GM19455 (cell line): ENCODE measurements around the gene EPSTI1.
A peak's percentile ranks its signal among the peaks of the same experiment; 100 is the strongest.

Source experiments
- ATAC-seq: cut with Tn5 transposase; IDR thresholded peaks from one replicate; pipeline ENCODE4 v1.9.1; 2021; ENCODE audit not compliant: unreplicated experiment

Gene EPSTI1

GRCh38 chr13:42973581-42973980 lies 18.5 kb downstream of the EPSTI1 start:
- ATAC-seq: no peak

GRCh38 chr13:42971691-42972347 lies 20.2 kb downstream of the EPSTI1 start:
- peak; percentile 35 for ATAC-seq

DNA sequence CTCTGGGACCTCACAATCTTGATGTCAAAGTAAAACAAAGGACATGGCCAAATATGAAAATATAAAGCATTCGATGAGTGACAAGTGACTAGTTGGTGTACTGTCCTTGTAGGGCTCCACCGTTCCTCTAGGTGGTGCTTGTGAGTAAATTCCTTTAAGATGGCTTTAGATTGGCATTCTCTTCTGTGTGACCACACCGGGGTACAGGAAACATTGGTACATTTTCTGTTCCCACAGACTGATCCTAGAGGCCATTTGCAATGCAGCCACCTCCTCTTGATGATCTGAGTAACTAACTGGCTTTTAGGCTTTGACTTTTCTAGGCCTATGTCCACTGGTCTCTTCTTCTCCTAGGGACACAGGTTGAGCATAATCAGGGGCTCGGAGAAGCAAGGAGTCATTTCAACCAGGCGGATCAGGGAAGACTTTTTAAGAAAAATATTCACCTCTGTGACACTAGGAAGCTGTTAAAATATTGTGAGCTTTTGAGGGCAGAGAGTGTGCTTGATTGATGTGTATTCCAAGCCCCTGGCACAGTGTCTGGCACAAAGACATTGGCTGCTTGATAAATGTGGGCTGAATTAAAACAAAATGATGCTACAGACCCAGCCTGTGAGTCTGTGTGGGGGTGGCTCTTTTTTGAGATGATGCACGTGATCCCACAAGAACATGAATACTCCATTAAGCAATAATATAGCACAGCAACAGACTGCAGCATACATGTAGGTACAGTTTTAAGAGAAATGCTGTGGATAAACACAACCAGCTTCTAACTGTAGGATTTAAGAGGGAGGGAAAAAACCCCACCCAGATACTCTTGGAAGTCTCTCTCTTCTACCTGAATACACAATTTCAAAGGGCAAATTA lies 21.0 kb downstream of the EPSTI1 start:
- ATAC-seq: peak; percentile 70

- ATAC-seq: no peak
These were observed 22.4 kb downstream of the EPSTI1 start for GRCh38 chr13:42969565-42970172.

- ATAC-seq: no peak
These were observed 23.1 kb downstream of the EPSTI1 start for GRCh38 chr13:42968906-42969305.

DNA sequence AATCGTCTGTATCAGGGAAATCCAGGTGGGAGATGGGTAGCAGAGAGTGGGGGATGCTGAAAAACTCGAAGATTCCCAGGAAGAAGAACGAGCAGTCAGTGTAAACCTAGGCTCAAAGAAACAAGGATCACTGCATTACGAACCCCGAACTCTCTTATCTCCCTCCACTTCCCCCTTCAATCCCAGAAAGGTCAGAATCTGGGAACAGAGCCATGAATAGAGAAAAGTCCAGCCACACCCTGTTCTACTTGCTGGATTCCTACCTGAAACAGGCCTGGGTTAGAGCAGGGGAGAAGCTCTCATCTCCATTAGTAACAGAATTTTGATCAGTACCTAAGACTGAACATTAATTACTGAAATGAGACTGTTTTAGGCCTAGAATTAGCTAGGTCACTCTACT lies 24.4 kb downstream of the EPSTI1 start:
- no peak for ATAC-seq

GRCh38 chr13:42965281-42965680 lies 26.8 kb downstream of the EPSTI1 start:
- no peak for ATAC-seq

DNA sequence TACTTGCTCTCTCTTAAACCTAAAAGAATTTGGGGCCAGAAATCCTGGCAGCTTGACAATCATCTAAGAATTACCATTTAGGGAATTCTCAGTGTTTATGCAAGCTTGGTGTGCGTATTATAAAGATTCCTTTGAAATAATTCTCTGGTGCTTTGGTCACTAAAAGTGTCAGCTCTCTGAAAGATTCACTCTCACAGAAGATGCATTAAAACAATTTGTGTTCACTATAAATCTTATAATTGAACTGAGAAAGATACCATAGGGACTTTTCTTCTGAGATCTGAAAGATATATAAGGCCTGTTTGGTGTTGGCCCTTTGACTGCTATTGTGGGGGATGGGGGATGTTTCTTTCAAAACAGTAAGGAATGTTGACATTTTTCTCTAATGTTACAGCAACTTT lies 27.3 kb downstream of the EPSTI1 start:
- ATAC-seq: no peak

- no peak for ATAC-seq
These were observed 32.4 kb downstream of the EPSTI1 start for GRCh38 chr13:42959615-42960014.

DNA sequence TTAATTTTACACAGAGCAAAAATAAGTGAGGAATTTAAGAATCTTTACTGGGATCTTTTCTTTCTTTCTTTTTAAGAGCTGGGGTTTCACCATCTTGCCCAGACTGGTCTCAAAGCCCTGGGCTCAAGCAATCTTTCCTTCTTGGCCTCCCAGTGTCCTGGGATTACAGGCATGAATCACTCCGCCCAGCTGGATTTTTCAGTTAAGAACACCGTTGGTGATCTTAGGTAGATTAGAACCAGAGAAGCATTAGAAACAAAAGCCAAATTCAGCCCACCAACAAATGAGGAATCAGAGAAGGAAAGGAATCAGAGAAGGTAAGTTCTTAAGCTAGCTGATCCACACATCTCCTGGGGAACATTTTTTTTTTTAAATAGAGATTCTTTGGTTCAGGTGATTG lies 34.2 kb downstream of the EPSTI1 start:
- no peak for ATAC-seq

DNA sequence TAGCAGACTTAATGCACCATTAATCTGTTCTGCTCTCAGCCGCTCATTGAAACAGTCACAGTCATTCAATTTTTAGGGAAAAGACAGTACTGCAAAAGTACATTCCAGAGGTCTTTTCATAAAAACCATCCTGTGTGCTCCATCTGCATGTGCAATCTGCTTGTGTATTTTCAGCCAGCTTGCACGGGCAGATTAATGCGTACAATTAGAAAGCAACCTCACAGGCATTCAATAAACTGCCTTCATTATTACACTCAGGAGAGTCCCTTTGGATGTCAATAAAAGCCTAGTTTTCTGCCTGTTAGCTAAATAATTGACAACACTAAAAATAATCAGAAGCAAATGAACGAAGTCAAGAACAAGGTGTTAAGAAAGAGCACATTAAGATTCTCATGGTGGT lies 41.9 kb downstream of the EPSTI1 start:
- ATAC-seq: no peak

DNA sequence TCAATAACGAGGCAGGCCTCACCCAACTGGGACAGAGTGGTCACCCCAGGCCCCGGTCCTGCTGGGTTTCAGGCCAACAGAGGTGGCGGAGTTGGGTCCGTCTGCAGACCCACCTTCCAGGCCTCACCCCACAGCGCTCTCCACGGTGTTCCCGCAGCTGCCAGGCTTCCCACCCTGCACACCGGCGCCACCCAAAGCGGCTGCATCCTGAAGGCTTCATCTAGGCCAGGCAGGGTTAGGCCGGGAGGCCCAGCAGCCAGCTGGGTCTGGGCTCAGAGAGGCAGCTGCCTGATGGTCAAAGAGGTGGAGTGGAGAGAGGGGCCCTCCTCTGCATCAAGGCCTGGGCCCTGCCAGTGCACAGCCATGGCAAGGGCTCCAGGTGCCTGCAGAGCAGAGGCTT lies 44.1 kb downstream of the EPSTI1 start:
- no peak for ATAC-seq

- no peak for ATAC-seq
These were observed 45.1 kb downstream of the EPSTI1 start for GRCh38 chr13:42946927-42947326.

DNA sequence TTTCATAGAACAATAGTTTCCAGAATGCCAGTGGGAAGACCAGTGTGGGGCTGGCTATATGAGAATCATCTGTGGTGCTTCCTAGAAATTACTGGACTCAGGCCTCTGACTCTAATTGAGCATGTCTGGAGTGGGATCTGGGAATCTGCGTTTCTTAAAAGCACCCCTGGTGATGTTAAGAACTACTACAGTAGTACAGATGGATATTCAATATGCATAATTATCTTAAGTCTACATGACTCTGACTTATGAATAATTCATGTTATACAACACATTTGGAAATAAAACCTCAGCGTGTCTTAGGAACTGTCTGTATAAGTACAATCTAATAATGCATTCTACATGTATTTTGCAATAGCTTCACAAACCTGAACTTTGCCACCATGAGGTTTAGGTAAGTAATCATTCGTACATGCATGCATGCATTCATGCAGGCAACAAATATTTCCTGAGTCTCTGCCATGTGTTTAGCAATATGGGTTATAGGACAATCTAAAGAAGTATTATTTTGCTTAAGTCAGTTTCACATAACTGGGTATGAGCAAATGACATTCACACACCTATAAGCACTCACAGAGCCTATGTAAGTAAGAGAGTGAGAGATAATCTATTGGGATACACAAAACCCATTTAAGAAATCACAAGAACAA lies 62.0 kb downstream of the EPSTI1 start:
- no peak for ATAC-seq

DNA sequence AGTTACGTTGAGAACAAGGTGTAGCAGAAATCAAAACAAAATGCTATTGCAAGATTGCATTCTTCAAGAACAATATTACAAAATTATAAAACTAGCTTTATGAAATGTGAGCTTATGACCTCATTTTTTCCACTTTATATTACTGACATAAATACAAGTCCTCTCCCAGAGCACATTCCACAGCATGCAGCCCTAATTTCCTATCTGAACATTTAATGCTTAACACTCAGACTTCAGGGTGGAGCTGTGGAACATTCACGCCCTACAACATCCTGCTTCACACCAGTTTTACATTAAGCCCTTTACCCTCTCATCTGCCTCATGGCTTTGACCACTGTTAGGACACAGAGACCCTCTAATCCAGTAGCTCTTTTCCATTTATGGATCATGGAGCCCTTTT lies 65.5 kb downstream of the EPSTI1 start:
- no peak for ATAC-seq

DNA sequence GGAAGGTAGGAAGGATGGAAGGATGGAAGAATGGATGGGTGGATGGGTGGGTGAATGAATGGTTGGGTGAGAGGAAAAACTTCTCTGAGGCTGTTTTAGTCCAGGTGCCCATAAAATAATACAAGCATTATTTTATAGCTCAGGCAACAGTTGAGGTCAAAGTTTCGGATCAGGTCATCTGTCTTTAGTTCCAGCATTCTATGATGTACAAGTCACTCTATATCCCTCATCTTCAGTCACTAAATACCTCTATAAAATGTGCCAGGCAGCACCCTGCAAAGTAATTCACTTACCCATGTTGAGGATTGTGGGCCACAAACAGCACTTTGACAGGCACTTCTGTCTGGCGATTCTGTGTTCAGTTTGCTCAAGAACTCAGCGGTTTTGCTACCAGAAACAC lies 66.0 kb downstream of the EPSTI1 start:
- no peak for ATAC-seq

DNA sequence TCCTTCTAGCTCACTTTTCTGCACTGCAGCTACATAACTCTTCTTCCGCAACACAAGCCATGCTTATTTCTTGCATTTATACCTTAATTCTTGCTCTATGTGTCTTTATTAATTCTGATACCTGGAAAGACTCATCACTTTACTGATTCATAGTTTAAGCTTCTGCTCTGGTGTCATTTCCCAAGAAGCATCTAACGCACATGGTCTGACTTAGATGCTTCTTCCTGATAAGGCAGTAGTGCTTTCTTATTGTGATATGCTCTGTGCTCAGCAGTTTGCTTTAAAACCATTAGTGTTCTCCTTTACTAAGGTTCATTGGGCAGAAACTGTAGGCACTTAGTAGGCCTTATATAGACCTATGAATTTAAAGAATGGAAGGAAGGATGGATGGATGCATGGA lies 66.4 kb downstream of the EPSTI1 start:
- no peak for ATAC-seq

DNA sequence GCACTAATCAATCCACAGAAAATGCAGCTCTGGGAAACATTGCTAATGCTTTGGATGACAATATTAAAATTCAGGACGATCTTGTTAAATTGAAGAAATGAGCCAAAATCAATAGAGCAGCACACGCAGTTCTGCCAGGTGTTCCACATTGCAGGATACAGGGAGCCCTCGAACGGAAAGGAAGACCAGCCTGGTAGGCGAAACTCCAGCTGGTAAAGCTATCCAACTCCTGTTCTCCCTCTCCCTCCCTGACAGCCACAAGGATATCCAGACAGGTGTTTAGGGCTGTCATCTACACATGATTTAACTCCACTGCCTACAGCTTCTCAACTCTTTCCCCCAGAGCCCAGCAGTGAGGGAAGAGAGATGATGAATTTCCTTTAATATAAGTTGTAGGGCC lies 67.7 kb downstream of the EPSTI1 start:
- ATAC-seq: no peak

- no peak for ATAC-seq
These were observed 84.3 kb downstream of the EPSTI1 start for GRCh38 chr13:42907745-42908144.

DNA sequence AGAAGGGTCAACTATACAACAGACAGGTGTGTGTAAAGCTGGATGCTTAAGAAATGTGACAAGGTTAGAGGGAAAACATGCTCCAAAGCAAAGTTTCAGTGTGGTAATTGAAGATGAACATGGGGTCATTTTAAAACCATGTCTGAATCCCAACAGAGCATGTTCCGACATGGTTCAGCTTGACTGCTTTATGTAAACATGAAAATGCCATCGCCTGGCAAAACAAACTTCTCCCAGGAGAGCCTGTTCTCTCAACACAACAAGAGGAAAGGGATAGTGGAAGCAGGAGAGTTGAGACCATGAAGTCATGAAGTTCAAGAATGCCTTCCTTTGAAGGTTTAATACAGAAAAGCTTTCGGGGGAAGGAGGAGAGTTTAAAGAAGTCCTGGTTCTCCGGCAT lies 85.8 kb downstream of the EPSTI1 start:
- no peak for ATAC-seq

- ATAC-seq: no peak
These were observed 86.5 kb downstream of the EPSTI1 start for GRCh38 chr13:42905579-42905978.

- peak; percentile 69 for ATAC-seq
These were observed 92.8 kb downstream of the EPSTI1 start for GRCh38 chr13:42899266-42899665.
